ENCODE data around the gene SGSM2. TPM values are rescaled to one million over a fixed set of nuclear protein-coding genes. Genes with fewer than 3 reads are reported as not detected.

The SGSM2 gene
- total and polyA plus RNA-seq, 4 donors, result 24.9 to 173 (median 67.8) TPM

GRCh38 chr17:2368359-2368758 is 31.1 kb downstream of the SGSM2 start:
- 81 to 87% methylated on average over 8 of the region's 8 CpGs for WGBS, 2 donors
- Histone ChIP-seq H3K27me3 (ENCODE audit: control insufficient read depth in 1 of 2, insufficient read depth in 2 of 2, low read length in 1 of 2) (no peaks in the 10 kb centered on the region), H3K4me3 (ENCODE audit: low read length in 2 of 2) (no peak overlapping the region), H3K36me3 (ENCODE audit: control insufficient read depth in 1 of 2, insufficient read depth in 2 of 2, low read length in 1 of 2) (peaks cover 0 to 4% of the 10 kb centered on the region in 2 donors), H3K27ac (ENCODE audit: low read depth in 1 of 2, low read length in 2 of 2) (no peak overlapping the region), H3K4me1 (ENCODE audit: control insufficient read depth in 1 of 2, insufficient read depth in 2 of 2, low read length in 2 of 2) (no peaks in the 10 kb centered on the region), H3K9me3 (ENCODE audit: control insufficient read depth, low read length) (no peaks in the 10 kb centered on the region)
- DNase-seq (no peak), ATAC-seq (ENCODE audit: low FRiP score) (no peak)
- intact Hi-C loops (cut with DNase I), result no loop called here

GRCh38 chr17:2369039-2369438 is 31.7 kb downstream of the SGSM2 start:
- no peak overlapping the region for H3K4me3 ChIP-seq (ENCODE audit: low read length in 2 of 2)
- H3K36me3 ChIP-seq (ENCODE audit: control insufficient read depth in 1 of 2, insufficient read depth in 2 of 2, low read length in 1 of 2), result peaks cover 0 to 4% of the 10 kb centered on the region in 2 donors
- no peaks in the 10 kb centered on the region for H3K9me3 ChIP-seq (ENCODE audit: control insufficient read depth, low read length)
- 82 to 90% methylated on average over 5 of the region's 5 CpGs for WGBS, 2 donors
- no peak overlapping the region for H3K27ac ChIP-seq (ENCODE audit: low read depth in 1 of 2, low read length in 2 of 2)
- ATAC-seq (ENCODE audit: low FRiP score) (no peak), DNase-seq (no peak)
- H3K4me1 ChIP-seq (ENCODE audit: control insufficient read depth in 1 of 2, insufficient read depth in 2 of 2, low read length in 2 of 2), result no peaks in the 10 kb centered on the region
- intact Hi-C loops (cut with DNase I), result no loop called here
- no peaks in the 10 kb centered on the region for H3K27me3 ChIP-seq (ENCODE audit: control insufficient read depth in 1 of 2, insufficient read depth in 2 of 2, low read length in 1 of 2)

GRCh38 chr17:2369551-2370210 is 32.4 kb downstream of the SGSM2 start:
- Histone ChIP-seq H3K4me1 (ENCODE audit: control insufficient read depth in 1 of 2, insufficient read depth in 2 of 2, low read length in 2 of 2) (no peaks in the 10 kb centered on the region), H3K9me3 (ENCODE audit: control insufficient read depth, low read length) (no peaks in the 10 kb centered on the region), H3K27ac (ENCODE audit: low read depth in 1 of 2, low read length in 2 of 2) (no peak overlapping the region), H3K27me3 (ENCODE audit: control insufficient read depth in 1 of 2, insufficient read depth in 2 of 2, low read length in 1 of 2) (no peaks in the 10 kb centered on the region), H3K36me3 (ENCODE audit: control insufficient read depth in 1 of 2, insufficient read depth in 2 of 2, low read length in 1 of 2) (peaks cover 0 to 2% of the 10 kb centered on the region in 2 donors), H3K4me3 (ENCODE audit: low read length in 2 of 2) (no peak overlapping the region)
- intact Hi-C loops (cut with DNase I), result no loop called here
- WGBS, 2 donors, result 71% methylated on average over 20 of the region's 20 CpGs
- DNase-seq (peak in 1 of 2 donors; percentile 44), ATAC-seq (ENCODE audit: low FRiP score) (peak; percentile 9)

- intact Hi-C loops (cut with DNase I), result no loop called here
- no peak overlapping the region for H3K4me3 ChIP-seq (ENCODE audit: low read length in 2 of 2)
- H3K27me3 ChIP-seq (ENCODE audit: control insufficient read depth in 1 of 2, insufficient read depth in 2 of 2, low read length in 1 of 2), result no peaks in the 10 kb centered on the region
- no peaks in the 10 kb centered on the region for H3K4me1 ChIP-seq (ENCODE audit: control insufficient read depth in 1 of 2, insufficient read depth in 2 of 2, low read length in 2 of 2)
- H3K27ac ChIP-seq (ENCODE audit: low read depth in 1 of 2, low read length in 2 of 2), result no peak overlapping the region
- no peaks in the 10 kb centered on the region for H3K9me3 ChIP-seq (ENCODE audit: control insufficient read depth, low read length)
- H3K36me3 ChIP-seq (ENCODE audit: control insufficient read depth in 1 of 2, insufficient read depth in 2 of 2, low read length in 1 of 2), result peaks cover 0 to 2% of the 10 kb centered on the region in 2 donors
- peak in 1 of 2 donors; percentile 45 for DNase-seq
- no peak for ATAC-seq (ENCODE audit: low FRiP score)
- WGBS, 2 donors, result 88% methylated on average over 11 of the region's 11 CpGs
Observed at GRCh38 chr17:2370211-2370589, 32.9 kb downstream of the SGSM2 start.

GRCh38 chr17:2371183-2372130 is 34.2 kb downstream of the SGSM2 start:
- peaks cover 0 to 2% of the 10 kb centered on the region in 2 donors for H3K36me3 ChIP-seq (ENCODE audit: control insufficient read depth in 1 of 2, insufficient read depth in 2 of 2, low read length in 1 of 2)
- 93 to 94% methylated on average over 30 of the region's 30 CpGs for WGBS, 2 donors
- no peaks in the 10 kb centered on the region for H3K4me1 ChIP-seq (ENCODE audit: control insufficient read depth in 1 of 2, insufficient read depth in 2 of 2, low read length in 2 of 2)
- no peak overlapping the region for H3K4me3 ChIP-seq (ENCODE audit: low read length in 2 of 2)
- DNase-seq (no peak), ATAC-seq (ENCODE audit: low FRiP score) (no peak)
- H3K9me3 ChIP-seq (ENCODE audit: control insufficient read depth, low read length), result no peaks in the 10 kb centered on the region
- intact Hi-C loops (cut with DNase I), result no loop called here
- no peaks in the 10 kb centered on the region for H3K27me3 ChIP-seq (ENCODE audit: control insufficient read depth in 1 of 2, insufficient read depth in 2 of 2, low read length in 1 of 2)
- H3K27ac ChIP-seq (ENCODE audit: low read depth in 1 of 2, low read length in 2 of 2), result no peak overlapping the region

- H3K27ac ChIP-seq (ENCODE audit: low read depth in 1 of 2, low read length in 2 of 2), result no peak overlapping the region
- ATAC-seq (ENCODE audit: low FRiP score) (no peak), DNase-seq (peak in 1 of 2 donors; percentile 46)
- no peak overlapping the region for H3K4me3 ChIP-seq (ENCODE audit: low read length in 2 of 2)
- intact Hi-C loops (cut with DNase I), result no loop called here
- H3K9me3 ChIP-seq (ENCODE audit: control insufficient read depth, low read length), result no peaks in the 10 kb centered on the region
- 94 to 95% methylated on average over 23 to 26 of the region's 26 CpGs for WGBS, 2 donors
- no peaks in the 10 kb centered on the region for H3K4me1 ChIP-seq (ENCODE audit: control insufficient read depth in 1 of 2, insufficient read depth in 2 of 2, low read length in 2 of 2)
- no peaks in the 10 kb centered on the region for H3K27me3 ChIP-seq (ENCODE audit: control insufficient read depth in 1 of 2, insufficient read depth in 2 of 2, low read length in 1 of 2)
- peaks cover 0 to 2% of the 10 kb centered on the region in 2 donors for H3K36me3 ChIP-seq (ENCODE audit: control insufficient read depth in 1 of 2, insufficient read depth in 2 of 2, low read length in 1 of 2)
Observed at GRCh38 chr17:2372180-2372579, 34.9 kb downstream of the SGSM2 start.

- 90 to 94% methylated on average over 16 of the region's 16 CpGs for WGBS, 2 donors
- H3K36me3 ChIP-seq (ENCODE audit: control insufficient read depth in 1 of 2, insufficient read depth in 2 of 2, low read length in 1 of 2), result peaks cover 0 to 2% of the 10 kb centered on the region in 2 donors
- H3K27me3 ChIP-seq (ENCODE audit: control insufficient read depth in 1 of 2, insufficient read depth in 2 of 2, low read length in 1 of 2), result no peaks in the 10 kb centered on the region
Observed at GRCh38 chr17:2372681-2373080, 35.4 kb downstream of the SGSM2 start.

GRCh38 chr17:2373179-2373578 is 35.9 kb downstream of the SGSM2 start:
- H3K27ac ChIP-seq (ENCODE audit: low read depth in 1 of 2, low read length in 2 of 2), result no peak overlapping the region
- no peaks in the 10 kb centered on the region for H3K4me1 ChIP-seq (ENCODE audit: control insufficient read depth in 1 of 2, insufficient read depth in 2 of 2, low read length in 2 of 2)
- DNase-seq (peak in 1 of 2 donors; percentile 46), ATAC-seq (ENCODE audit: low FRiP score) (no peak)
- no peak overlapping the region for H3K4me3 ChIP-seq (ENCODE audit: low read length in 2 of 2)
- WGBS, 2 donors, result 94% methylated on average over 17 to 18 of the region's 18 CpGs
- H3K27me3 ChIP-seq (ENCODE audit: control insufficient read depth in 1 of 2, insufficient read depth in 2 of 2, low read length in 1 of 2), result no peaks in the 10 kb centered on the region
- intact Hi-C loops (cut with DNase I), result no loop called here
- H3K36me3 ChIP-seq (ENCODE audit: control insufficient read depth in 1 of 2, insufficient read depth in 2 of 2, low read length in 1 of 2), result peaks cover 0 to 2% of the 10 kb centered on the region in 2 donors
- no peaks in the 10 kb centered on the region for H3K9me3 ChIP-seq (ENCODE audit: control insufficient read depth, low read length)

More at GRCh38 chr17:2372681-2373080, 35.4 kb downstream of the SGSM2 start:
- ATAC-seq (ENCODE audit: low FRiP score) (no peak), DNase-seq (peak in 1 of 2 donors; percentile 44)
- H3K27ac ChIP-seq (ENCODE audit: low read depth in 1 of 2, low read length in 2 of 2), result no peak overlapping the region
- H3K4me1 ChIP-seq (ENCODE audit: control insufficient read depth in 1 of 2, insufficient read depth in 2 of 2, low read length in 2 of 2), result no peaks in the 10 kb centered on the region
- H3K9me3 ChIP-seq (ENCODE audit: control insufficient read depth, low read length), result no peaks in the 10 kb centered on the region
- intact Hi-C loops (cut with DNase I), result no loop called here
- H3K4me3 ChIP-seq (ENCODE audit: low read length in 2 of 2), result no peak overlapping the region

Data from aorta (tissue), 5 donors.